T-helper 1 cell (primary cell): Measurements from ENCODE around the gene TIPARP.

Experiments
- DNase-seq, 5 donors: peaks; one replicate each; pipeline ENCODE4 v3.0.0-alpha.2; 2012 to 2020

The TIPARP gene

DNA sequence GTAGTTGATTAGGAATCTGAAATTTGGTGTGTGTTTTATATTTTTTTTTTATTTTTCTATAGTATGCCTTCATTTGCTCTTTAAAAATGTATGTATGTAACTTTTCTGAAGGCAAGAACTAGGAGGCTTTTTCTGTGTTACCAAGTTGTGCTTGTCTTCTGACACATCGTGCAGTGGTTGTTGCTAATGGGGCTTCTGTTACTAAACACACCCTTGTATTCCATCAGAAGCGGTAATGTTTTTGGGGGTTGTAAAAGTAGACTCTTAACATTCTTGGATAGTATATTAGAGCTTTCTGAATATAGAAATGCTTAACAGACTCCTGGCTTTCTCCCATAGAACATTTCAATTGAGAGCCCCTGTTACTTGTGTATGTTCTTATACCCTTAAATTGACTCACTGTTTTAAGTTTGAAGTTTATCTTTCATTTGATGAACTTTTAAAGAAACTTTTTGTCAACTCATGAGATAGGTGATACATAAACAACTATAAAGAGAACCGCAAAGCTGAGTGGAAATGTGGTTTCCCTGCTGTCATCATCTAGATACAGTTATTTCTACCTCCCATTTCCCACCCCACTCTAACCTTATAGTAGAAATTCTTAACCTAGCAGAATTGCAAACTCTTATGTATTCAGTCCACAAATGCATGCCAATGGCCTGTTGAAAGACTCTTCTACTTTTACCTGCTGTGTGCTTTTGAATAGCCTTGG lies 2.5 kb downstream of the TIPARP start:
- DNase-seq = peak in 4 of 5 donors; percentile 16 to 70 (median 25)

DNA sequence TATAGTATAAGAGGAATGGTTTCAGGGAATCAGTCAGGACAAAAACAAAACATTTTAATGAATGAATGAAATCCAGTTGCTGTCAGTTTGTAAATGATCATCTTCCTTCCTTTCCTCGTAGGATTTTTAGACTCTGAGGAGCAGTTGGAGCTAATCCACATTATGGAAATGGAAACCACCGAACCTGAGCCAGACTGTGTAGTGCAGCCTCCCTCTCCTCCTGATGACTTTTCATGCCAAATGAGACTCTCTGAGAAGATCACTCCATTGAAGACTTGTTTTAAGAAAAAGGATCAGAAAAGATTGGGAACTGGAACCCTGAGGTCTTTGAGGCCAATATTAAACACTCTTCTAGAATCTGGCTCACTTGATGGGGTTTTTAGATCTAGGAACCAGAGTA lies 3.1 kb downstream of the TIPARP start:
- no peak for DNase-seq

DNA sequence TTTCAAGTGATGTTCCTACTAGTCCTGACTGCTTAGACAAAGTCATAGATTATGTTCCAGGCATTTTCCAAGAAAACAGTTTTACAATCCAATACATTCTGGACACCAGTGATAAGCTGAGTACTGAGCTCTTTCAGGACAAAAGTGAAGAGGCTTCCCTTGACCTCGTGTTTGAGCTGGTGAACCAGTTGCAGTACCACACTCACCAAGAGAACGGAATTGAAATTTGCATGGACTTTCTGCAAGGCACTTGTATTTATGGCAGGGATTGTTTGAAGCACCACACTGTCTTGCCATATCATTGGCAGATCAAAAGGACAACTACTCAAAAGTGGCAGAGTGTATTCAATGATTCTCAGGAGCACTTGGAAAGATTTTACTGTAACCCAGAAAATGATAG lies 3.8 kb downstream of the TIPARP start:
- no peak for DNase-seq

DNA sequence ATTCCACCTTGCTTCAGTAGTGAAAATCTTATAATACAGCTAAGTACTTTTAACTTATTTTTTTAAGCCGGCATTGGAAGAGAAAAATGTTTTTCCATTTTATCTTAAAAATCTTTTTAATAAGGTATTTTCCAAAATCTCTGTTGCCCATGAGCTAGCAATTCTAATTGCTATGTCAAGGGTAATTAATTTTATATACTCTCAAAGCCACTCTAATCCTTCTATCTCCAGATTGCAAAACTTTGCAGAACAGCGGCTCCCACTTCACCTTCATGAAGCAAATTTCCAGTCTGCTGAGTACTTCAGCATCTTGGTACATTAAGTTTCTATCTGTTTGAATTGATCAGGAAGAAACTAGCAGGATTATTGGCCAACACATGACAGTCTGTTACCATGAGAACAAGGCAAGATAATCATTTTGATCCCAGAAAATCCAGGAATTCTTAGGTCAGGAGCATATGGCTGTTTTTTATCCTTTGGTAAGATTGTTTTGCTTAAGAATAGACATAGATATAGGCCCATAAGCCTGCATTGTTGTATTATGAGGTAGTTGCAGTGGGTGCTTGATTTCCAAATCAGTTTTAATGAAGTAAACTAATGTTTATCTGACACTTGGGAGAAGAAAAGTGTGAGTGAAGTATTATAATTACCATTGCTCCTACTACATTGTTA lies 6.0 kb downstream of the TIPARP start:
- no peak for DNase-seq

DNA sequence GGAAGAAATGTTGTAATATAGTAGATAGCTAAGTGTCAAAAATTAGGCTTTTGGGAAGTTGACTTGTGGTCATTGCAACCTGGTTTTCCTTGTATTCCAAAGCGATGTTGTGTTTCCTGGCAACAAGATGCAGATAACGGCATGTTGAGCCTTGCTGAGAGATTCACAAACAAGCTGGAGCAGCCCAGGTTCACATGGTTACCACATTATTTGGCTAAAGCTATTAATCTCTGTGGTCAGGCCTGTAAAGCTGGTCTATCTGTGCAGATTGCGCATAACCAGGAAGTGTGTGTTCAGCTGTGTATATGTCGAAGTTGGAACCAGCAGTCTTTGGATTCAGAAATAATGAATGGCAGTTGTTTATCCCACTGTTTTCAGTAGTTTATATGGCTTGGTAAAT lies 6.6 kb downstream of the TIPARP start:
- no peak for DNase-seq

DNA sequence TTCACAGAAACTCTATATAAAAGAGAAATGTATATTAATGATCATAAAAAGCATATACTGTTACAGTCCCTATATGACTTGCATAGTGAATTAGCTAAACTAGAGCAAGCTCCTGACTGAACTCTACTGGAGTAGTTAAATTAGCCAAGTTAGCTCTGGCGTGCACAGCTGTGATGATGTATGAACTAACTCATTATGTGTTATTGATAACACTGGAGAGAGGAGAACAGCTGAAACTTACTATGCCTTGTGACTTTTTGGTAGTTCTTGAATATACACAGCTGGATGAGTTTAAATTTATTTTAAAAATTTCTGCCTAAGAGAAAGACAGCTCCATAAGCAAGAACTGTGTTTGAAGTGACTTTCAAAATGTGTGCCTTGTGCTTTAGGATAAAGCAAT lies 8.1 kb downstream of the TIPARP start:
- no peak for DNase-seq

DNA sequence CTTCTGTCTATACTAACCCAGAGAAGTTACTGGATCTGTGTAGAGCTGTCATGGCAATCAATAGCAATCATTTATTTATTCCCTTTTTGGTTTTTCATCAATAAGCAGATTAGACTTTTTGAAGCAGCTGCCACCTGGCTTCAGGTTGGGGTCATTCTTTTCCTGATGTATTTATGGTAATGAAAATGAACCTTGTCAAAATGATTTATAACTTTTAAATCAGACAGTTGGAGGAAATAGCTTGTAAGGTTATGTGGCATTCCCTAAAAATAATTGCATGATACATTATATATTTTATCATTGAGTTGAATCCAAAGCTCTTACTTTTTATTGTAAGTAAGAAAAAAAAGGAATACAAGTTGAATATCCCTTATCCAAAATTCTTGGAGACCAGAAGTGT lies 8.6 kb downstream of the TIPARP start:
- DNase-seq = no peak

DNA sequence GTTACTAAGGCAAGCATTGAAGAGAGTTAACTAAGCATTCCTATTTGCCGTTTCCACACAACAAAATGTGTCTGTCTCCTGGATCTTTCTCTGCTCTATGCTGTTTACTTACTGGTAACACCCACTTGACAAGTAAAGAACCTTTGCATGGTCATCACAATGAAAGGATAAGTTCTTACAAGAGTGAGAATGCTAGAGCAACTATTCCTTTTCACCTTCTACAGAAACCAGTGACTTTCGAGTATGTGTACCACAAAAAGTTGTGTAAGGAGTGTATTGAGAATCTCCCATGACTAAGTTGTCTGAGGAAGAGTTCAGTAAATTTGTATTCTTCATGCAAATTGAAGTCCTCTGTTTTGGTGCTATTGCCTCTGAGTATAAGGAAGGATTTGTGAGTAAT lies 10.8 kb downstream of the TIPARP start:
- DNase-seq = no peak

GRCh38 chr3:156685752-156686151 lies 11.4 kb downstream of the TIPARP start:
- DNase-seq = no peak

DNA sequence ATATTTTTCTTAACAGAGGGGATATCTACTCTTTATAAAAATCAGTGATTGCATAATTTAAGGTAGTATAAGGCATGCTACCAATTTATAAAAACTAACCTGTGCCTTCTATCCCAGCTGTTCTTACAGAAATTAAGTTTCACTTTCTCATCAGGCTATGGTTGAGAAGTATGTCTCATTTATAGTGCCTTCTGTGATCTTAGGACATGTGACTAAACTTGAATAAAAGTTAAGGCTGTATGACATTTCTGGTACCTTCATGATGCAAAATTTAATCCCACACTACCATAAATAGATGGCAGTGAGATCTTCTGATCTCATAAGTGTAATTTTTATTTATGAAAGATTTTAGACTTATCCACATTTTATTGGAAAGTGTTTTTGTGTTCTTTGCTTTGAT lies 12.6 kb downstream of the TIPARP start:
- peak in 1 of 5 donors; percentile 28 for DNase-seq

DNA sequence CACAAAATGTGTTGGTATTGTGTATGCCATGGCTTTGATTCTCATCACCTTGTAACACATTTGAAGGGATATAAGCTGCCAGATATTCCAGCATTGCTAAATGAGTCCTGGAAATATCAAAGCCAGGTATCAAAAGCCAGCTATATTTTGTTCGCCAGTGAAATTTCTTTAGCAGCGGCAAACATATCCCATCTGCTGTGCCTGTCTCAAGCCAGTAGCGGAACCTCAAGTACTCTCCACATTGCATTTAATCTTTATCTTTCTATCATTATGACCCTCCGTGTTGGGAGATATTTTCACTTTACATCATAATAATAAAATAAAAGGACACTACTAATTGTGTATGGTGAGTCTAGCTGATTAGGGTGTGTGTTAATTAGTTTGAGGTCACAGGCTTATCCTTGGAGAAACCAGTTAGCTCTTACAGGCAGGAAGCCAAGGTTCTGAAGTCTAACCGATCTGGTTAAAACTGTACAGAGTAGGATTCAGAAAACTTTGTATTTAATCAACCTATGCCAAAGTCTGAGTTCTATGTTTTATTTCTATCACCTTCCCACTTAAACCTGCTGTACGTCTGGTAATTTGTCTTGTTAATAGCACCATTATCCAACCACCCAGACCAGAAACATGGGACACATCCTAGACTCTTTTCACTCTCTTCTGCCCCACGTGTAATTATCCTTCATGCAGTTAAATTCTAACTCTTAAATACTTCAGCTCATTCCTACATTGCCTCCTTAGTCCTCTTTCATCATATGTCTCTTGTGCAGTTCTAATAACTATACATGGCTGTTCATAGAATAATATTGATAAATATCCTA lies 14.5 kb downstream of the TIPARP start:
- no peak for DNase-seq

DNA sequence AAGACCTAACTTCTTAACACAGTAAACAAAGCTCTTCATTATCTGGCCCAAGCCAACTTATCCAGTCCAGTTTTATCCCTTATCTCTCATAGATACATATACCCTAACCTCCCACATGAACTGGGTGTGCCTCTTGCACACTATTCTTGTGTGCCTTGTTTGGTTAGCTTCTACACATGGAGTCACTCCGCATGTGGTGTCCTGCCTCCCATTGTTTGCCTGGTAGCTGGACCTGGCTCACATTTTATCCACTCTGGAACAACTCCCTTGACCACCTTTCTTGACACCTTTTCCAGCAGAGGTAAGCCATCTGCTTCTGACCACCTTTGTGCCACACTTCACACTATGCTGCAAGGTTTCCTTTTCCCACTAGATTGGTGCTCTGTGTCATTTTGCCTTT lies 15.2 kb downstream of the TIPARP start:
- DNase-seq = no peak

GRCh38 chr3:156691920-156692319 lies 17.5 kb downstream of the TIPARP start:
- DNase-seq = no peak

DNA sequence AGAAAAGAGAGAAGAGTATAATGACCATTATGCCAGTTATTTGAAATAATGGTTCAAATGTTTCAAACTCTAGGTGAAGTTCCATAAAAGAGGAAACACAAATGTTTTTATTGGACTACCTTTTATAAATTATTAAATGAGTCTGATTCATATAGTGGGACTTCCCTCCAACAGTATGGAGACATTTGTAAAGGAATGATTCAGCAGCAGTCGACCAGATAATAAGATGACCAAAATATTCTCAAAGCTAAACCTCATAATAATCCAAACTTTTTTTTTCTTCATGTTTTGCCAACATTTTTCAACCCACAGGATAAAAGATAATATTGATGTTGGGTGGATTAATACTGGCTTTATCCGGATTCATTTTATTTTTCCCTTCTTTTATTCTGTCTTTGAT lies 18.8 kb downstream of the TIPARP start:
- no peak for DNase-seq

- DNase-seq = no peak
Measured at GRCh38 chr3:156694536-156694935, 20.1 kb downstream of the TIPARP start.

GRCh38 chr3:156702367-156702766 lies 28.0 kb downstream of the TIPARP start:
- no peak for DNase-seq

DNA sequence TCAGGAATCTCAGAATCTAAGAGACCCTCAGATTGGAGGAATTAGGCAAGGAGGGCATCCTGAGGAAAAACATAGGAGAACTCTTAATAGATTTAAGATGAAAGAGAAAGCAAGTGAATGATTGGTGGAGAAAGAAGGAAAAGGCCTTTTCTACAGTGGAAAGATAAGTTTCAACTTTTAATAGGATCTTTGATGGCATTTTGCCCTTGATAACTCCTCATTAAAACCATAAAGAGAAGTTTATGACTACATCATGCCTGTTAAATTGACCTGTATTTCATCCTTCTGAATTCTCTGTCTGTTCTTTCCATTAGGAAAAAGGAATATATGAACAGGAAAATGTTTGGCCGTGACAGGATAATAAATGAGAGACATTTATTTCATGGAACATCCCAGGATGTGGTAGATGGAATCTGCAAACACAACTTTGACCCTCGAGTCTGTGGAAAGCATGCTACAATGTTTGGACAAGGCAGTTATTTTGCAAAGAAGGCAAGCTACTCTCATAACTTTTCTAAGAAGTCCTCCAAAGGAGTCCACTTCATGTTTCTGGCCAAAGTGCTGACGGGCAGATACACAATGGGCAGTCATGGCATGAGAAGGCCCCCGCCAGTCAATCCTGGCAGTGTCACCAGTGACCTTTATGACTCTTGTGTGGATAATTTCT lies 30.1 kb downstream of the TIPARP start:
- DNase-seq = no peak

DNA sequence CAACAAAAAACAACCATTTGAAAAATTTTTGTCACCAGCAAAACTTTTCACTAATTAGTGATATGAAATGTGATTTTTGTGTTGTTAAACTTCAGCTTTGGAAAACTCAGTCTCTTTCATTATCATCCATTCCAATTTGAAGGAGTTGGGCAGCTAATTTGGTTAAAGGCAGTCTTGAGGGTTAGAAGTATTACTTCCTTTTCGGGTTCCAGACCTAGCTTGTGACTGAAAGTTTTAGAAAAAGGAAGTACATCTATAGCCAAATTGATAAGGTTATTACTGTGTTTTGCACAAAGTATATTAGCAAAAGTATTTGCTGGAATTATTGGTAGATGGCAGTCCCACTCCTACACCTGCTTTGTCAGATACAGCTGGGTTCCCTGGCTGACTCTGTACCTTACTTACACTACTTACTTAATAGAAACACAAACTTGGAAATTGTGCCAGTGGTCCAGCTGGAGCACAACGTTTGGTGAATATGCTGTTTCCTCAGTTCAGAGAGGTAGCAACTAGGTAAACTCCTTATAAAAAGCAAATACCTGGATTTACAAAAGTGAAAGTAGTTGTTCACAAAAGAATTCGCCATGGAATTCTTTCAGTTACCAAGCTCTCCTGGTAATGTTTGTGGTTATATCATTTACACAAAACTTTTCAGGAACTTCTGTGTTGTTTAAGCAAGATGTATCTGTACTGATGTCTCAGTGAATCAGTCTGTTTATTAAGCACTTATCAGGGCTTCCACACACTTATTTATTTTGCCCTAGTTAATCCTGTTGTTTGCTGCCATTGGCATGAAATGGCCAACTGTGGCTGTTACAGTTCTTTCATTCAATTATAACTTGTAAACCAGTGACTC lies 31.6 kb downstream of the TIPARP start:
- no peak for DNase-seq

DNA sequence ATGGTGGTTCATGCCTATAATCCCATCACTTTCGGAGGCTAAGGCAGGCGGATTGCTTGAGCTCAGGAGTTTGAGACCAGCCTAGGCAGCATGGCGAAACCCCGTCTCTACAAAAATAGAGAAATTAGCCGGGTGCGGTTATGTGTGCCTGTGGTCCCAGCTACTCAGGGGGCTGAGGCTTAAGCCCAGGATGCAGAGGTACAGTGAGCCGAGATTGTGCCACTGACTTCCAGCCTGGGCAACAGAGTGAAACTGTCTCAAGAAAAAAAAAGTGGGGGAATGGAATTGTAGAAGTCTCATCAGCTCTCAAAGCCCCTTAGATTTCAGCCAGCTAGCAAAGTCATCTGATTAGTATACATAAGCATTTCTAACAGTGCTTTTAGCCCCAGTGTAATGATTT lies 33.2 kb downstream of the TIPARP start:
- no peak for DNase-seq

GRCh38 chr3:156710429-156710828 lies 36.0 kb downstream of the TIPARP start:
- DNase-seq = no peak

DNA sequence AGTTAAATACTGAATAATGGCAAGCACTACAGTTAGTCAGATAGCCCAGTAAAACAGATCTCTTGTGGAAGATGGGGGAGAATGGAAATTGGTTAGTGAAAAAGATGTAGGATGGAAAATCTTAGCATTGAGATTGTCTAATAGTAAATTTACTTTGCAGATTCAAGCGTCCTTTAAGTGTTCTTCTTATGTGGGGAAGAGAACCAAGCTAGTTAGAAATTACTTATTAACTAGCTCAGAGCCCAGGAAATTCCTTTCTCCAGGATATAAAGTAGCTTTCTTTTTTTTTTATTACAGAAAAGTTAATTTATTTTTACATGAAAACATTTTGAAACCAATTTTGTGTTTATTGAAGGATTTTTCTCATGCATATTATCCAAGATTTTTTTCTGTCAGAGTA lies 36.7 kb downstream of the TIPARP start:
- no peak for DNase-seq

DNA sequence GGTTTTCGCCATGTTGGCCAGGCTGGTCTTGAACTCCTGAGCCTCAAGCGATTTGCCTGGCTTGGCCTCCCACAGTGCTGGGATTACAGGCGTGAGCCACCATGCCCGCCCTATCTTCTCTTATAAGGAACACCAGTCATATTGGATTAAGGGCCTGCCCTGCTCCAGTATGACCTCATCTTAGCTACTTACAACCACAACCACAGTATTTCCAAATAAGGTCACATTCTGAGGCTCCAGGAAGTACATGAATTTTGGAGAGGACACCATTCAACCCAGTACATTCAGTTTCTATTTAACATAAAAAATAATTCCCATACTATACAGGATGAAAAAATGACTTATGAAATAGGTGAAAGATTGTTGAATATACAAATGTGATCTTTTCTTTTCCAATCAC lies 37.6 kb downstream of the TIPARP start:
- peak in 1 of 5 donors; percentile 26 for DNase-seq
